ENCODE data around the gene CD52.
A peak's percentile ranks its signal among the peaks of the same experiment; 100 is the strongest.
"Not testable (repeated sequence)": the region's sequence is repeated elsewhere in the genome, so short reads cannot be mapped to it uniquely, and the experiment has no call there.

CD52 gene

GRCh38 chr1:26302733-26303405 lies 14.9 kb upstream of the CD52 start:
- H3K4me3 ChIP-seq (ENCODE audit: low read depth, low read length), result no peak overlapping the region; the same call in 1 of the 2 replicates
- H3K36me3 ChIP-seq (ENCODE audit: insufficient read depth, low read length), result no peaks in the 10 kb centered on the region
- peaks cover 16% of the 10 kb centered on the region for H3K79me2 ChIP-seq (ENCODE audit: control insufficient read depth, insufficient read depth, low read length, unreplicated experiment)
- no peaks in the 10 kb centered on the region for H3K27me3 ChIP-seq (ENCODE audit: insufficient read depth, low read length)
- peaks cover 43% of the 10 kb centered on the region for H3K4me1 ChIP-seq (ENCODE audit: control insufficient read depth, insufficient read depth, low read length, unreplicated experiment)
- H2AFZ ChIP-seq (ENCODE audit: low read length, unreplicated experiment), result no peak overlapping the region
- H3K27ac ChIP-seq (ENCODE audit: low read depth, low read length), result peak overlapping the region; percentile 83

- H3K27ac ChIP-seq (ENCODE audit: low read depth, low read length), result peak overlapping the region; percentile 67; the same call in 1 of the 2 replicates
- H3K79me2 ChIP-seq (ENCODE audit: control insufficient read depth, insufficient read depth, low read length, unreplicated experiment), result peaks cover 16% of the 10 kb centered on the region
- H3K36me3 ChIP-seq (ENCODE audit: insufficient read depth, low read length), result no peaks in the 10 kb centered on the region
- peak overlapping the region; percentile 99 for H2AFZ ChIP-seq (ENCODE audit: low read length, unreplicated experiment)
- H3K4me3 ChIP-seq (ENCODE audit: low read depth, low read length), result peak overlapping the region; percentile 99
- peaks cover 36% of the 10 kb centered on the region for H3K4me1 ChIP-seq (ENCODE audit: control insufficient read depth, insufficient read depth, low read length, unreplicated experiment)
- H3K27me3 ChIP-seq (ENCODE audit: insufficient read depth, low read length), result no peaks in the 10 kb centered on the region
These were observed 12.0 kb upstream of the CD52 start for GRCh38 chr1:26305667-26306289.

- Histone ChIP-seq H3K4me1 (ENCODE audit: control insufficient read depth, insufficient read depth, low read length, unreplicated experiment) (peaks cover 28% of the 10 kb centered on the region), H3K79me2 (ENCODE audit: control insufficient read depth, insufficient read depth, low read length, unreplicated experiment) (peaks cover 14% of the 10 kb centered on the region), H3K27me3 (ENCODE audit: insufficient read depth, low read length) (no peaks in the 10 kb centered on the region), H3K36me3 (ENCODE audit: insufficient read depth, low read length) (no peaks in the 10 kb centered on the region), H3K4me3 (ENCODE audit: low read depth, low read length) (peak within 1 kb of the TSS; percentile 99), H2AFZ (ENCODE audit: low read length, unreplicated experiment) (peak within 1 kb of the TSS; percentile 99), H3K27ac (ENCODE audit: low read depth, low read length) (peak within 1 kb of the TSS; percentile 67)
These were observed 11.2 kb upstream of the CD52 start, which contains the start of gene UBXN11 for GRCh38 chr1:26306290-26307229. TSS of gene UBXN11 (minus strand) at chr1:26306636. CDS start at chr1:26302883, 3,753 bp downstream.

GRCh38 chr1:26307363-26307781 lies 10.4 kb upstream of the CD52 start:
- no peaks in the 10 kb centered on the region for H3K27me3 ChIP-seq (ENCODE audit: insufficient read depth, low read length)
- peak overlapping the region; percentile 99 for H2AFZ ChIP-seq (ENCODE audit: low read length, unreplicated experiment)
- peaks cover 22% of the 10 kb centered on the region for H3K4me1 ChIP-seq (ENCODE audit: control insufficient read depth, insufficient read depth, low read length, unreplicated experiment)
- H3K36me3 ChIP-seq (ENCODE audit: insufficient read depth, low read length), result no peaks in the 10 kb centered on the region
- peak overlapping the region; percentile 99 for H3K4me3 ChIP-seq (ENCODE audit: low read depth, low read length)
- no peak overlapping the region for H3K27ac ChIP-seq (ENCODE audit: low read depth, low read length)
- H3K79me2 ChIP-seq (ENCODE audit: control insufficient read depth, insufficient read depth, low read length, unreplicated experiment), result peaks cover 9% of the 10 kb centered on the region

GRCh38 chr1:26307966-26308899 lies 9.5 kb upstream of the CD52 start:
- H3K4me3 ChIP-seq (ENCODE audit: low read depth, low read length); H3K27me3 ChIP-seq (ENCODE audit: insufficient read depth, low read length); H3K36me3 ChIP-seq (ENCODE audit: insufficient read depth, low read length); H3K79me2 ChIP-seq (ENCODE audit: control insufficient read depth, insufficient read depth, low read length, unreplicated experiment); H2AFZ ChIP-seq (ENCODE audit: low read length, unreplicated experiment); H3K27ac ChIP-seq (ENCODE audit: low read depth, low read length): not testable (repeated sequence)
- H3K4me1 ChIP-seq (ENCODE audit: control insufficient read depth, insufficient read depth, low read length, unreplicated experiment), result peaks cover 13% of the 10 kb centered on the region

- Histone ChIP-seq H3K4me1 (ENCODE audit: control insufficient read depth, insufficient read depth, low read length, unreplicated experiment) (peaks cover 6% of the 10 kb centered on the region), H3K36me3 (ENCODE audit: insufficient read depth, low read length) (no peaks in the 10 kb centered on the region), H2AFZ (ENCODE audit: low read length, unreplicated experiment) (no peak overlapping the region), H3K4me3 (ENCODE audit: low read depth, low read length) (no peak overlapping the region), H3K27ac (ENCODE audit: low read depth, low read length) (no peak overlapping the region), H3K79me2 (ENCODE audit: control insufficient read depth, insufficient read depth, low read length, unreplicated experiment) (no peaks in the 10 kb centered on the region), H3K27me3 (ENCODE audit: insufficient read depth, low read length) (no peaks in the 10 kb centered on the region)
These were observed 3.3 kb upstream of the CD52 start for GRCh38 chr1:26314501-26314900.

- H3K36me3 ChIP-seq (ENCODE audit: insufficient read depth, low read length), result no peaks in the 10 kb centered on the region
- peaks cover 9% of the 10 kb centered on the region for H3K4me1 ChIP-seq (ENCODE audit: control insufficient read depth, insufficient read depth, low read length, unreplicated experiment)
- H3K27me3 ChIP-seq (ENCODE audit: insufficient read depth, low read length), result no peaks in the 10 kb centered on the region
- no peak overlapping the region for H3K4me3 ChIP-seq (ENCODE audit: low read depth, low read length)
- no peaks in the 10 kb centered on the region for H3K79me2 ChIP-seq (ENCODE audit: control insufficient read depth, insufficient read depth, low read length, unreplicated experiment)
- no peak overlapping the region for H3K27ac ChIP-seq (ENCODE audit: low read depth, low read length)
- no peak overlapping the region for H2AFZ ChIP-seq (ENCODE audit: low read length, unreplicated experiment)
These were observed 1.6 kb upstream of the CD52 start for GRCh38 chr1:26315874-26316850.

GRCh38 chr1:26317146-26317545 lies 612 bp upstream of the CD52 start:
- Histone ChIP-seq H3K79me2 (ENCODE audit: control insufficient read depth, insufficient read depth, low read length, unreplicated experiment) (no peaks in the 10 kb centered on the region), H3K4me3 (ENCODE audit: low read depth, low read length) (no peak overlapping the region), H2AFZ (ENCODE audit: low read length, unreplicated experiment) (no peak overlapping the region), H3K4me1 (ENCODE audit: control insufficient read depth, insufficient read depth, low read length, unreplicated experiment) (peaks cover 12% of the 10 kb centered on the region), H3K27ac (ENCODE audit: low read depth, low read length) (no peak overlapping the region), H3K27me3 (ENCODE audit: insufficient read depth, low read length) (no peaks in the 10 kb centered on the region), H3K36me3 (ENCODE audit: insufficient read depth, low read length) (no peaks in the 10 kb centered on the region)

- H3K27ac ChIP-seq (ENCODE audit: low read depth, low read length), result no peak overlapping the region
These were observed 743 bp downstream of the CD52 start for GRCh38 chr1:26318338-26319064.

More at GRCh38 chr1:26318338-26319064, 743 bp downstream of the CD52 start:
- H3K27me3 ChIP-seq (ENCODE audit: insufficient read depth, low read length), result no peaks in the 10 kb centered on the region
- H3K79me2 ChIP-seq (ENCODE audit: control insufficient read depth, insufficient read depth, low read length, unreplicated experiment), result no peaks in the 10 kb centered on the region
- no peaks in the 10 kb centered on the region for H3K36me3 ChIP-seq (ENCODE audit: insufficient read depth, low read length)
- peaks cover 12% of the 10 kb centered on the region for H3K4me1 ChIP-seq (ENCODE audit: control insufficient read depth, insufficient read depth, low read length, unreplicated experiment)
- H2AFZ ChIP-seq (ENCODE audit: low read length, unreplicated experiment), result no peak overlapping the region
- no peak overlapping the region for H3K4me3 ChIP-seq (ENCODE audit: low read depth, low read length)

All from ACC112 (cell line).